Epithelial cell of prostate (primary cell): ENCODE measurements around the gene OR1Q1.
"Not testable (repeated sequence)": the region's sequence is repeated elsewhere in the genome, so short reads cannot be mapped to it uniquely, and the experiment has no call there.

Source experiments
- DNase-seq: peaks from one replicate; pipeline ENCODE4 v3.0.0-alpha.2; 2011; ENCODE audit warnings: low read depth, low spot score
- H3K27ac ChIP-seq: fragments of 450-650 bp; 2 replicates; pipeline ENCODE4 v1.5.1; 2017; ENCODE audit warnings: mild to moderate bottlenecking

Gene OR1Q1

GRCh38 chr9:122614362-122614761 is at the start of gene OR1Q1:
OR1Q1 (plus strand) TSS chr9:122614738; CDS start chr9:122614738, 0 bp downstream.
- H3K27ac ChIP-seq, result no peak within 1 kb of the TSS
- no peak for DNase-seq

DNA sequence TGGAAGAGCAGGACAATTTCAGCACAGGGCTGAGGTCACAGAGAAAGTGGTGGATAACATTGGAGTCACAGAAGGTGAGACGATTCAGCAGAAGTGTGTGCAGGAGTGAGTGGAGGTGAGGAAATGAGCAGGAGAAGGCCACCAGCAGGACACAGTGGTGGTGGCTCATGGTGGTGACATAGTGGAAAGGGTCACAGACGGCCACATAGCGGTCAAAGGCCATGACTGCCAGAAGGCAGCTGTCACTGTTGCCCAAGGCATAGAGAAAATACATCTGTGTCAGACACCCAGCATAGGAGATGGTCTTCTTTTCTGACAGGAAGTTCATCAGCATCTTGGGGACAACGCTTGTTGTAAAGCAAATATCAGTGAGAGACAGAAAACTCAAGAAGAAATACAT is 46.6 kb upstream of the OR1Q1 start:
- no peak overlapping the region for H3K27ac ChIP-seq
- DNase-seq, result no peak

- no peak overlapping the region for H3K27ac ChIP-seq
- DNase-seq, result no peak
These were observed 42.1 kb upstream of the OR1Q1 start for GRCh38 chr9:122572456-122572855.

- DNase-seq, result no peak
- no peak overlapping the region for H3K27ac ChIP-seq
These were observed 34.7 kb upstream of the OR1Q1 start for GRCh38 chr9:122579874-122580273.

- peak; percentile 2 for DNase-seq
- no peak overlapping the region for H3K27ac ChIP-seq
These were observed 34.2 kb upstream of the OR1Q1 start for GRCh38 chr9:122580360-122580759.

DNA sequence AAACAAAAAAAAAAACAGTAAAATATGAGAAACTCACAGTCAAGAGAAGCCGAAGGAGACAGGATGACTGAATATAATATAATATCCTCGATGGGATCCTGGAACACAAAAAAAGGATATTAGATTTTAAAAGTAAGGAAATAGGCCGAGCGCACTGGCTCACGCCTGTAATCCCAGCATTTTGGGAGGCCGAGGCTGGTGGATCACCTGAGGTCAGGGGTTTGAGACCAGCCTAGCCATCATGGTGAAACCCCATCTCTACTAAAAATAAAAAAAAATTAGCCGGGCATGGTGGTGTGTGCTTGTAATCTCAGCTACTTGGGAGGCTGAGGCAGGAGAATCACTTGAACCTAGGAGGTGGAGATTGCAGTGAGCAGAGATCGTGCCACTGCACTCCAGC is 31.3 kb upstream of the OR1Q1 start, which contains the start of gene OR1L8:
OR1L8 (minus strand) TSS at position 101 of the 400 bp plus-strand sequence. CDS start 14,907 bp downstream, outside the sequence.
- H3K27ac ChIP-seq, DNase-seq: not testable (repeated sequence)

DNA sequence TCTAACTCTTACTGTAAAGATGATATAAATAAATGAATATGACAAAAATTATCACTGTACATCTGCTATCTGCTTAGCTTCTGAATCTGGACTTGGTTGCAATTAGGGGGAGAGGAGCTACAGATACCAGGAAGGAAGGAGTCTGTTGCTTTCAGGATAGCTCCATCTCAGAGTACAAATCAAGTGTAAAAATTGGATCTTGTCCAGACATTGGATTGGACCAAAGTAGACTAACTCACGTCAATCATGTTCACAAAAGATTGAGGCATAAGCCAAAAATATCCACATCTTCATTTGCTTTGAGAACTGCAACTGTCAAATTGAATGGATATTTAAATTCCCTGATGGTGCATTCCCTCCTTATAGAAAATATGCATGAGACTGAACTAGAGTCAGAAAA is 8.8 kb upstream of the OR1Q1 start:
- H3K27ac ChIP-seq, result no peak overlapping the region
- no peak for DNase-seq

GRCh38 chr9:122606587-122606986 is 8.0 kb upstream of the OR1Q1 start:
- DNase-seq, result no peak
- H3K27ac ChIP-seq, result no peak overlapping the region

GRCh38 chr9:122609804-122610203 is 4.7 kb upstream of the OR1Q1 start:
- no peak for DNase-seq
- H3K27ac ChIP-seq, result no peak overlapping the region

- H3K27ac ChIP-seq, result no peak overlapping the region
- no peak for DNase-seq
These were observed 5.5 kb downstream of the OR1Q1 start for GRCh38 chr9:122619996-122620395.

- H3K27ac ChIP-seq, result no peak overlapping the region
- no peak for DNase-seq
These were observed 27.7 kb downstream of the OR1Q1 start for GRCh38 chr9:122642226-122642625.

- no peak overlapping the region for H3K27ac ChIP-seq
- no peak for DNase-seq
These were observed 41.8 kb downstream of the OR1Q1 start for GRCh38 chr9:122656378-122656777.

GRCh38 chr9:122657527-122657926 is 43.0 kb downstream of the OR1Q1 start, which contains the start of gene OR1B1:
OR1B1 (minus strand) TSS chr9:122657627.
- H3K27ac ChIP-seq, result no peak within 1 kb of the TSS
- DNase-seq, result no peak

GRCh38 chr9:122661416-122661815 is 46.9 kb downstream of the OR1Q1 start, which contains the start of gene OR1L1:
OR1L1 (plus strand) TSS chr9:122661716; CDS start chr9:122661716, 0 bp downstream.
- H3K27ac ChIP-seq, result no peak within 1 kb of the TSS
- DNase-seq, result no peak
